ENCODE results near the gene NDUFAF7. TPM values are rescaled to one million over a fixed set of nuclear protein-coding genes. Genes with fewer than 3 reads are reported as not detected.
A peak's percentile ranks its signal among the peaks of the same experiment; 100 is the strongest.

NDUFAF7 gene
- total RNA-seq, 1 experiment from 2014 or later = 103 TPM

DNA sequence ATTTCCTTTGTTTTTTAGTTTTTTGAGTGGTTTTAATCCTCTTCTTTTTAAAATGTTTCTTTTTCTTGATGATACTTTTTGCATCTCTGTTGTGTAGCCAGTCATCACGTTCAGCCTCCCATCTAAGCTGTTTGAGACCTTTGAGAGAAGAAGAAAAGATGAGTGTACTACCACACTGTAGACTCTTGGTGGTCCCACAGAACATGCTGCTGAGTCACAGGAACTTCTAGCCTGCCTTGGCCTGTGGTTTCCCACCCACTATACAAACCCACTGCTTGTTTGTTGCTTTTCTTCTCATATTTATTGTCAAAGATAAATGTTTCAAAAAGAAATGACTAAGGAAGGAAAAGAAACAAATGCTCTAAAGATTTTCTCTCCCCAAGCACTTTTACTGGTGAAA, 29.7 kb upstream of the NDUFAF7 start:
- Histone ChIP-seq H3T11ph (ENCODE audit: low read length) (no peak overlapping the region), H3K4me1 (ENCODE audit: insufficient read depth, low read length) (peaks cover 3% of the 10 kb centered on the region; the same call in 1 of the 2 replicates), H3K14ac (ENCODE audit: insufficient read depth, low read length) (no peak overlapping the region), H3K23ac (ENCODE audit: insufficient read length, low read depth, low read length) (no peak overlapping the region), H2BK5ac (ENCODE audit: insufficient read length, low read length) (no peak overlapping the region), H3K27ac (ENCODE audit: insufficient read length, low read depth, low read length) (no peak overlapping the region), H3K4me2 (ENCODE audit: insufficient read depth, insufficient read length, low read length) (no peak overlapping the region), H4K8ac (replicated peaks; ENCODE audit: insufficient read length, low read depth, low read length) (no peak overlapping the region), H3K4ac (ENCODE audit: low read depth, low read length) (no peak overlapping the region), H3K27me3 (ENCODE audit: insufficient read depth, low read length) (no peaks in the 10 kb centered on the region), H3K79me1 (ENCODE audit: insufficient read depth, low read depth, low read length, poor library complexity, severe bottlenecking) (no peaks in the 10 kb centered on the region), H4K5ac (ENCODE audit: insufficient read length, low read depth, low read length) (no peak overlapping the region), H3K23me2 (ENCODE audit: insufficient read length, low read depth, low read length, poor library complexity, severe bottlenecking) (no peaks in the 10 kb centered on the region), H2BK120ac (ENCODE audit: low read depth, low read length, poor library complexity, severe bottlenecking) (no peak overlapping the region), H4K20me1 (ENCODE audit: control insufficient read depth, insufficient read depth, insufficient read length) (no peaks in the 10 kb centered on the region), H3K56ac (ENCODE audit: insufficient read length, low read depth, low read length) (no peak overlapping the region), H2AFZ (ENCODE audit: low read length) (no peak overlapping the region), H2BK15ac (ENCODE audit: low read depth, low read length) (no peak overlapping the region), H3K18ac (ENCODE audit: insufficient read length, low read depth, low read length) (no peak overlapping the region), H2BK12ac (ENCODE audit: insufficient read length, low read depth, low read length) (no peak overlapping the region), H3K79me2 (ENCODE audit: insufficient read depth, low read length) (peaks cover 2% of the 10 kb centered on the region; the same call in 1 of the 2 replicates), H4K91ac (ENCODE audit: insufficient read length, low read depth, low read length) (no peak overlapping the region), H3K9me3 (ENCODE audit: control insufficient read depth, low read depth, low read length) (peaks cover 6% of the 10 kb centered on the region), H2AK5ac (ENCODE audit: insufficient read length, low read length) (no peak overlapping the region), H3K9ac (ENCODE audit: extremely low read depth, insufficient read length, low read length) (no peak overlapping the region), H2BK20ac (ENCODE audit: low read depth, low read length, poor library complexity, severe bottlenecking) (no peak overlapping the region)
- no peak for DNase-seq
- WGBS (ENCODE audit: extremely low coverage, insufficient read length, low lambda C conversion rate) = no CpG with 5 or more reads among the region's 1 CpG
- Mint-ChIP-seq H3K27me3 (ENCODE audit: low read depth) (no peaks in the 10 kb centered on the region), H3K9me3 (peaks cover 19 to 23% of the 10 kb centered on the region in 2 experiments), H3K36me3 (ENCODE audit: insufficient read depth in 1 of 3, low read depth in 3 of 3) (peaks cover 47 to 59% (median 54%) of the 10 kb centered on the region in 3 experiments), H3K4me1 (peaks cover 47 to 52% of the 10 kb centered on the region in 2 experiments), H3K4me3 (no peak overlapping the region), H3K27ac (peak overlapping the region; percentile 4 to 94 (median 16); a peak in 5 of 7 replicates)
- TF ChIP-seq, protein P1, sequence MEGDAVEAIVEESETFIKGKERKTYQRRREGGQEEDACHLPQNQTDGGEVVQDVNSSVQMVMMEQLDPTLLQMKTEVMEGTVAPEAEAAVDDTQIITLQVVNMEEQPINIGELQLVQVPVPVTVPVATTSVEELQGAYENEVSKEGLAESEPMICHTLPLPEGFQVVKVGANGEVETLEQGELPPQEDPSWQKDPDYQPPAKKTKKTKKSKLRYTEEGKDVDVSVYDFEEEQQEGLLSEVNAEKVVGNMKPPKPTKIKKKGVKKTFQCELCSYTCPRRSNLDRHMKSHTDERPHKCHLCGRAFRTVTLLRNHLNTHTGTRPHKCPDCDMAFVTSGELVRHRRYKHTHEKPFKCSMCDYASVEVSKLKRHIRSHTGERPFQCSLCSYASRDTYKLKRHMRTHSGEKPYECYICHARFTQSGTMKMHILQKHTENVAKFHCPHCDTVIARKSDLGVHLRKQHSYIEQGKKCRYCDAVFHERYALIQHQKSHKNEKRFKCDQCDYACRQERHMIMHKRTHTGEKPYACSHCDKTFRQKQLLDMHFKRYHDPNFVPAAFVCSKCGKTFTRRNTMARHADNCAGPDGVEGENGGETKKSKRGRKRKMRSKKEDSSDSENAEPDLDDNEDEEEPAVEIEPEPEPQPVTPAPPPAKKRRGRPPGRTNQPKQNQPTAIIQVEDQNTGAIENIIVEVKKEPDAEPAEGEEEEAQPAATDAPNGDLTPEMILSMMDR (conservative IDR thresholded peaks at IDR 0.05) = no peak

Data from H9 (cell line).